Measurements from ENCODE around the gene PRXL2B.
"Not testable (repeated sequence)": the region's sequence is repeated elsewhere in the genome, so short reads cannot be mapped to it uniquely, and the experiment has no call there.

Gene PRXL2B

GRCh38 chr1:2551544-2551943 is 35.0 kb upstream of the PRXL2B start:
- not testable (repeated sequence) for DNase-seq

GRCh38 chr1:2552189-2552588 is 34.4 kb upstream of the PRXL2B start:
- no peak for DNase-seq

- not testable (repeated sequence) for DNase-seq
Measured at GRCh38 chr1:2553076-2553475, 33.5 kb upstream of the PRXL2B start.

DNA sequence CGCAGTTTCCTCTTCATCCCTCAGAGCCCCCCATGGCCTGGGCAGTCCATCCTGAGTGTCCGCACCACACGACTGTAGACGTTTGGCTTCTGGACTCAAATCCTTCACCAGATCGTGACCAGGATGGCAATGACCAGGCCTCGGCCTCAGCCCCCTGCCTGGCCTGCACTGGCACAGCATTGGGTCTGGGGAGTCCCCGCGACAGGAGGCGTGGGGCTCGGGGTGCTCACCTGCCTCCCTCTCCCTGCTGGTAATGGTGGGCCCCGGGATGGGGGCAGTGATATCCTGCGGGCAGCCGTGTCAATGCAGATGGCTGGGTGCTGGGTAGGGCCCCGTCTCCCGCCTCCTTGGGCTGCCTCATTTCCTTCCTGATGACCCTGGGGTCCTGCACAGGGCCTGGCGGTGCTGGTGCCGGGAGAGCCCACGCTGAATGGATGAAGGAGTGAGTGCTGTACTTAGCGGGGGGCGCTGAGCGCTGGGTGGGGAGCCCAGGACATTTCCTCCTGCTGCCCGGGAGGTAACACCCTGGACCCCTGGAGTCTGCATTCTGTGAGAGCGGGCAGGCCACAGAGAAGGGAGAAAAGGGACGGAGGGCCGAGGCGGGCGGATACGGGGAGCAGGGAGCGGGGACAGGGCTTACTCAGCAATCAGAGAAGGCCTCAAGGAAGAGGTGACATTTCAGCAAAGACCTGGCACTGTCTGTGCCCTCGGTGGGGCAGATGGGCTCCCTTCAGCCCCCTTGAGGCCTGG is 32.5 kb upstream of the PRXL2B start:
- DNase-seq: no peak

- peak; percentile 55 to 62 for DNase-seq
Measured at GRCh38 chr1:2554621-2555387, 31.8 kb upstream of the PRXL2B start.

DNA sequence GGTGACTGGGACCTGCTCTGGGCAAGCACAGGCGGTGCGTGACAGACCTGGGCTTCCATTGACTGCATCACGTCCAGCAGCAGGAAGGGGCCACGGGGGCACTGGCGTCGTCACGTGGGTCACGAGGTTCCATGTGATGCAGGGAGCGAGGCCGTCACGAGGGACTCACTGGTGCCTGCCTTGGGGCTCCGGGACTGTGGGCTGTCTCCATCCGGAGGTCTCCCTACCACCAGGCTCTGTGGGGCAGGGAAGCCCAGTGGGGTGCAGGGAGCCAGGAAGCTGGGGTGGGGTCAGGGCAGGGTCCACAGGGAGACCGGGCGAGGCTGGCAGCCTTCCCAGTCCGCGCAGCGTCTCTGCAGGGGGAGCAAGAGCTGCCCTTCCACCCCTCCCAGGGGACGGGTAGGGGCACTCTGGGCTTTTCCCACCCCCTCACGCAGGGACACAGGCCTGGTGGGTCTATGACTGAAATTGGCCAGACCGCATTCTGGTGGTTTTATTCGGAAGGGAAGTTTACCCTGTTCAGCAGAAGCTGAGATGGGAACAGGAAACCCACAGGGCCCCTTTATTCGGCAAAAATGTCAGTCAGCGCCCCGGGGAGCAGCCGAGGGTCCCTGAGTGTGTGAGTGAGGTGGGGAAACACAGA is 30.8 kb upstream of the PRXL2B start:
- peak; percentile 74 to 79 for DNase-seq

DNA sequence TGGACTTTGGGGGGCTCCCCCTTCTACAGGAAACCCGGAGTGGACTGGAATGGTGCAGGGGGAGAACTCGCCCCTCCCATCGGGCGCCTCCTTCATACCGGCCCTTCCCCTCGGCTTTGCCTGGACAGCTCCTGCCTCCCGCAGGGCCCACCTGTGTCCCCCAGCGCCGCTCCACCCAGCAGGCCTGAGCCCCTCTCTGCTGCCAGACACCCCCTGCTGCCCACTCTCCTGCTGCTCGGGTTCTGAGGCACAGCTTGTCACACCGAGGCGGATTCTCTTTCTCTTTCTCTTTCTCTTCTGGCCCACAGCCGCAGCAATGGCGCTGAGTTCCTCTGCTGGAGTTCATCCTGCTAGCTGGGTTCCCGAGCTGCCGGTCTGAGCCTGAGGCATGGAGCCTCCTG is 30.3 kb upstream of the PRXL2B start, which contains the start of gene TNFRSF14:
TSS of gene TNFRSF14 (plus strand) at position 95 of the 401 bp plus-strand sequence. CDS start at position 389, 294 bp downstream.
- peak; percentile 70 to 75 for DNase-seq

GRCh38 chr1:2556678-2557481 is 29.7 kb upstream of the PRXL2B start:
- DNase-seq: peak; percentile 42 to 54

DNA sequence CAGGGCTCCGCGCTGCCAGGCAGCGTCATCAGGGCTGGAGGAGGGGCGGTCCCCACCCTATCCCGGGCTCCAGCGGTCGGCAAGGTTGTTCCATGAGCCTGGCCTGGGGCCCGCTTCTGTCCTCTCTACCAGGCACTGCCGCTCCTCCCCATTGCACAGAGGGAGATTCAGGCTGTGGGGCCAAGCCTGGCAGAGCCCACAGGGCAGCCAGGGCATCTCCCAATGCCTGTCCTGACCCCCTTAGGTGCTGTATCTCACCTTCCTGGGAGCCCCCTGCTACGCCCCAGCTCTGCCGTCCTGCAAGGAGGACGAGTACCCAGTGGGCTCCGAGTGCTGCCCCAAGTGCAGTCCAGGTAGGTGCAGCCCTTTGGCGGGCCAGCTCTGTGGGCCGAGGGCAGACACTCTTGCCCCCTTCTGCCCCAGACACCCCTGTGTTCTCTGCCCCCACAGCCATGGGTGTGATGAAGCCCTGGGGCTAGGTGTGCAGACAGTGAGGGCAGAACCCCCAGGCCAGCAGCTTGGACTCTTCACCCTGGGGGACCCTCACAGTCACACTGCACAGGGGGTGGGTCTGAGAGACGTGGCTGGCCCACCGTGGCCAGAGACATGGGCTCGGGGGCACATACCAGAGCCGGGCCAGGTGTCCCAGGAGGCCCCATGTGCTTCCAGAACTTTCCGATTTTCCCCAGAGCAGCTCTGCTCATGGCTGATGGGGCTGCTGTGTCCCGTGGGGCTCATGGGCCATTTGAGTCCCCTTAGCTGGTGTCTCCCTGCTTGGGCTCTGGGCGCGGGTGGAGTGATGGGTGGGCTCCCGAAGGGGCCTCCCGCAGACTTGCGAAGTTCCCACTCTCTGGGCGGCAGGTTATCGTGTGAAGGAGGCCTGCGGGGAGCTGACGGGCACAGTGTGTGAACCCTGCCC is 28.8 kb upstream of the PRXL2B start:
- no peak for DNase-seq

GRCh38 chr1:2558420-2558819 is 28.2 kb upstream of the PRXL2B start:
- DNase-seq: no peak

DNA sequence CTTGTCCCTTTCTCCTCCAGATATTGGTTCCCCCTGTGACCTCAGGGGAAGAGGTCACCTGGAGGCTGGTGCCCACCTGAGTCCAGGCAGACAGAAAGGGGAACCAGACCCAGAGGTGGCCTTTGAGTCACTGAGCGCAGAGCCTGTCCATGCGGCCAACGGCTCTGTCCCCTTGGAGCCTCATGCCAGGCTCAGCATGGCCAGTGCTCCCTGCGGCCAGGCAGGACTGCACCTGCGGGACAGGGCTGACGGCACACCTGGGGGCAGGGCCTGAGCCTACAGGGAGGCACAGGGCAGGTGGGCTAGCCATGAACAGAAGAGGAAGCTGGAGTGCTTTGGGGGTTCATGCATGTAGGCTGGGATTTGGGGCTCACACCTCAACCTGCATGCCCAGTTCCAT is 27.7 kb upstream of the PRXL2B start:
- DNase-seq: no peak

GRCh38 chr1:2559509-2560298 is 26.9 kb upstream of the PRXL2B start:
- DNase-seq: no peak

DNA sequence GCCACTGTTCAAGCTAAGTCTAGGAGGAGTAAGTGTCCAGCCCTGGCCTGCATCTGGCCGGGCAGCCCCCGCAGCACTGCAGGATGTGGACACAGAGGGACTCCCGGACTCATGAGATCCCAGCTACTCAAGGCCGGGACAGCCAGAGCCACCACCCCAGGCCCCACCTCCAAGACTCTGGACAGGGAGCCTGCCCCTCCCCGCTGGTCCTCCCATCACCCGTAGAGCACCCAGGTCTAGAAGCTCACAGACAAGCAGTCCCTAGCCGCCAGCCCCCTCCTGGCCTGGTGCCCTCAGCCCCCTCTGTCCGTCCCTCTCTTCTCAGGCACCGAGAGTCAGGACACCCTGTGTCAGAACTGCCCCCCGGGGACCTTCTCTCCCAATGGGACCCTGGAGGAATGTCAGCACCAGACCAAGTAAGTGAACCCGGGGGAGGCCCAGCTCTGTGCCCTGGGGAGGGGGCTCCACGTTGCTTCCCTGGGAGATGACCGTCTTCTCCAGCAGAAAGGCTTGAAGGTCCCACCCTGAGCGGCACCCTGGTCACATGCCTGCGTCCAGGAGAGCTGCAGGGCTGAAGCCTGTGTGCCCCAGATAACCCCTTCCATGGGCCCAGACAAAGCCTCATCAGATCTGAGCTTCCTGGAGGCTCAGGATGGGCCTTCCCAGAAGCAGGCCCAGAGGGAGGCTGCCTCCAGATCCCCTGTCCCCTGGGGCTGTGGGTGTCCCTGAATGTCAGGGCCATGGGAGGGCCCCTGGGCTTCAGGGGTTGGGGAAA is 26.1 kb upstream of the PRXL2B start:
- no peak for DNase-seq

DNA sequence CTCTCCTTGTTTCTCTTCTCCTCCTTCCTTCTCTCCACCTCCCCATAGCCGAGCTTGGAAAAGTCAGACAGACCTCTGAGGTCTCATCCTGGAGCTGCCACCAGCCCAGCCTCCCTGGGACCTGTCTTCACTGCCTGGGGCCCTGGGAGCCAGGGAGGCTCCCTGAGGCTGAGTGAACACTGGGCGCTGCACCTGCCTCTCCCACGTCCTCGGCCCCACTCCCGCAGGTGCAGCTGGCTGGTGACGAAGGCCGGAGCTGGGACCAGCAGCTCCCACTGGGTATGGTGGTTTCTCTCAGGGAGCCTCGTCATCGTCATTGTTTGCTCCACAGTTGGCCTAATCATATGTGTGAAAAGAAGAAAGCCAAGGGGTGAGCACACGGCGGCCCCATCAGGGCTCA is 25.1 kb upstream of the PRXL2B start:
- DNase-seq: no peak

GRCh38 chr1:2561898-2562895 is 24.4 kb upstream of the PRXL2B start:
- DNase-seq: no peak

- DNase-seq: no peak
Measured at GRCh38 chr1:2563205-2563604, 23.4 kb upstream of the PRXL2B start.

DNA sequence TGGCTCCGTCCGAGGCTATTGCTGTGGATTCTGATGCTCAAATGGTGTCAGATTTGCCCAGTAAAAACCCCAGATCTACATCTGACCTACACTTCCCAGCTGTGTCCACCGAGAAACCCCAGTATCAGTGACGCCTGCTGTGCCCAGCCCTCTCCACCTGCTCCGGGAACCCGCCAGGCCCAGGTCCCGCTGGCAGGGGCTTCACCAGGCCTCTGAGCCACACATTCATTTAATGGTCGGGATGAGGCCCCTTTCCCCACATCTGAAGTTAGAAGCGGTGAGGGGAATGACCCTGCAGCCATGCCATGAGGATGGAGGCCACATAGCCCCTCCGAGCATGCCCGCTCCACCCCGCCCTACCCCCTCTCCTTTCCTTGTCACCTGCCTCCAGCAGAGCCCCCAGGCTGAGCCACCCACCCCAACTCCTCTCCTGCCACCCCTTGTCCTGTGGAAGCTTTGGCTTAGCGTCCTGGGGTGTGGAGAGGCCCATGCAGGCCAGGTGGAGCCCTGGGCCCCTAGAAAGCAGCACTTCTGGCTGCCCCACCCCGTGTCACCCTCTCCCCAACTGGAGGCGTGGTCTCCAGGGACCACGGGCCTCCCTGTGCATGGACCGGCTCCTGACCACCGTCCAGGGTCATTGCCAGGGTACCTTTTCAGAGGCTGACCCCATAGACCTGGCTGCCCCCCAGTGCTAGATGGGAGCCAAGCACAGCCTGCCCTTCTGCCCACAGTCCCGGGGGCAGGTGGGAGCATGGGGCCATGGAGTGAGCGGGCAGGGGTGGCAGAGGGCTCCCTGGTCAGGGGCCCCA is 22.4 kb upstream of the PRXL2B start:
- DNase-seq: no peak
